ENCODE data around the gene PRDM5.

DNA sequence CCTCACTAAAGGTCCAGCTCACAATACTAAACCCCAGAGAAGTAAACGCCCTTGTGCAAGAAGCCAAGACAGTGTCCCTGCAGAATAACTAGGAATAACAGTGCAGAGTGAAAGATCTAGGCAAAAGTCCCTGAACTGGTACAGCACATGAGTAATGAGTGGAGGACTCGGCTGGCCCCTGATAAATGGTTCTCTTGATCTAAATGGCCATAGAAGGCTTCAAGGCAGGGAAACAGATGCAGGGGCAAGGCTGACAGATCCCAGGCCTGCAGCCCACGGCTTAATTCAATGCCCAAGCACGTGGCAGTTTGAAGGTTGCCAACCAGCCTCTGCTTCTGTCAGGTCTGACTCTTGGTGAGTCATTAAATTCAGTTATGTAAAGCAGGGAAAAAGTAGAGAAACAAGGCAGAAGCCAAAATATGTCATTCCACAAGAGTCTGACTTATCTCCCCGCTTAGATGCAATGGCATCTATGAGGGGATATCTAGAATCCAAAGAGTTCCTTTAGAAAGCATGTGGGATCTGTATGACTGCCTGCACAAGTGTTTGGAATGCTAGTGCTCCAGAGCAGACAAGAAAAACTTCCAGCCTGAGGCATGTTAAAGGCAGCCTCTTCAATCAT lies 121.3 kb downstream of the PRDM5 start:
- TF ChIP-seq RAD21 (conservative IDR thresholded peaks at IDR 0.05): no peak
- TF ChIP-seq, protein P1, sequence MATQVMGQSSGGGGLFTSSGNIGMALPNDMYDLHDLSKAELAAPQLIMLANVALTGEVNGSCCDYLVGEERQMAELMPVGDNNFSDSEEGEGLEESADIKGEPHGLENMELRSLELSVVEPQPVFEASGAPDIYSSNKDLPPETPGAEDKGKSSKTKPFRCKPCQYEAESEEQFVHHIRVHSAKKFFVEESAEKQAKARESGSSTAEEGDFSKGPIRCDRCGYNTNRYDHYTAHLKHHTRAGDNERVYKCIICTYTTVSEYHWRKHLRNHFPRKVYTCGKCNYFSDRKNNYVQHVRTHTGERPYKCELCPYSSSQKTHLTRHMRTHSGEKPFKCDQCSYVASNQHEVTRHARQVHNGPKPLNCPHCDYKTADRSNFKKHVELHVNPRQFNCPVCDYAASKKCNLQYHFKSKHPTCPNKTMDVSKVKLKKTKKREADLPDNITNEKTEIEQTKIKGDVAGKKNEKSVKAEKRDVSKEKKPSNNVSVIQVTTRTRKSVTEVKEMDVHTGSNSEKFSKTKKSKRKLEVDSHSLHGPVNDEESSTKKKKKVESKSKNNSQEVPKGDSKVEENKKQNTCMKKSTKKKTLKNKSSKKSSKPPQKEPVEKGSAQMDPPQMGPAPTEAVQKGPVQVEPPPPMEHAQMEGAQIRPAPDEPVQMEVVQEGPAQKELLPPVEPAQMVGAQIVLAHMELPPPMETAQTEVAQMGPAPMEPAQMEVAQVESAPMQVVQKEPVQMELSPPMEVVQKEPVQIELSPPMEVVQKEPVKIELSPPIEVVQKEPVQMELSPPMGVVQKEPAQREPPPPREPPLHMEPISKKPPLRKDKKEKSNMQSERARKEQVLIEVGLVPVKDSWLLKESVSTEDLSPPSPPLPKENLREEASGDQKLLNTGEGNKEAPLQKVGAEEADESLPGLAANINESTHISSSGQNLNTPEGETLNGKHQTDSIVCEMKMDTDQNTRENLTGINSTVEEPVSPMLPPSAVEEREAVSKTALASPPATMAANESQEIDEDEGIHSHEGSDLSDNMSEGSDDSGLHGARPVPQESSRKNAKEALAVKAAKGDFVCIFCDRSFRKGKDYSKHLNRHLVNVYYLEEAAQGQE (IDR thresholded peaks at IDR 0.05; ENCODE audit: borderline replicate concordance): no peak
- TF ChIP-seq, protein P2, sequence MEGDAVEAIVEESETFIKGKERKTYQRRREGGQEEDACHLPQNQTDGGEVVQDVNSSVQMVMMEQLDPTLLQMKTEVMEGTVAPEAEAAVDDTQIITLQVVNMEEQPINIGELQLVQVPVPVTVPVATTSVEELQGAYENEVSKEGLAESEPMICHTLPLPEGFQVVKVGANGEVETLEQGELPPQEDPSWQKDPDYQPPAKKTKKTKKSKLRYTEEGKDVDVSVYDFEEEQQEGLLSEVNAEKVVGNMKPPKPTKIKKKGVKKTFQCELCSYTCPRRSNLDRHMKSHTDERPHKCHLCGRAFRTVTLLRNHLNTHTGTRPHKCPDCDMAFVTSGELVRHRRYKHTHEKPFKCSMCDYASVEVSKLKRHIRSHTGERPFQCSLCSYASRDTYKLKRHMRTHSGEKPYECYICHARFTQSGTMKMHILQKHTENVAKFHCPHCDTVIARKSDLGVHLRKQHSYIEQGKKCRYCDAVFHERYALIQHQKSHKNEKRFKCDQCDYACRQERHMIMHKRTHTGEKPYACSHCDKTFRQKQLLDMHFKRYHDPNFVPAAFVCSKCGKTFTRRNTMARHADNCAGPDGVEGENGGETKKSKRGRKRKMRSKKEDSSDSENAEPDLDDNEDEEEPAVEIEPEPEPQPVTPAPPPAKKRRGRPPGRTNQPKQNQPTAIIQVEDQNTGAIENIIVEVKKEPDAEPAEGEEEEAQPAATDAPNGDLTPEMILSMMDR (IDR thresholded peaks at IDR 0.05; ENCODE audit: poor library complexity, severe bottlenecking): no peak
- TF ChIP-seq EZH2 (IDR thresholded peaks at IDR 0.05; ENCODE audit: borderline replicate concordance, insufficient read depth, low read length, poor library complexity, severe bottlenecking): no peak
- TF ChIP-seq POLR2AphosphoS5 (IDR thresholded peaks at IDR 0.05): no peak
- no peak for TF ChIP-seq MXI1 (conservative IDR thresholded peaks at IDR 0.05; ENCODE audit: poor library complexity, severe bottlenecking)
